Measurements from ENCODE around the gene CREB5.
"Not testable (repeated sequence)": the region's sequence is repeated elsewhere in the genome, so short reads cannot be mapped to it uniquely, and the experiment has no call there.

The CREB5 gene

DNA sequence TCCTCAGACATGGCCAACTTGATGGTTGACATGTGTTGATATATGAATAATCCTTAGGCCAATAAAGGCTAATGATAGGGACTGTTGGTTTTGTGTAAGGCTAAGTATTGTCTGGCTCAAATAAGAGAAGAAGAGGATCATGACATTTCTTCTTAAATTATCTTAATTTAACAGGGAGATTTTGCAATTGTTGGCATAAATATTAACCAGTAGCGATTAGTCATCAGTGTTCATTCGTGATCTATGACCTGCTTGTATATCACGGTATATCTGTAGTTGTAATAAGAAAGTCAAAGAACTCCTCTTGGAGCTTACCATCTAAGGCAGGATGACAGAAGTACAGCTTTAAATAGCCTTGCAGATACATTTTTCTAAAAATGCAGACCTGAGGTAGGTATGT is 196.4 kb downstream of the CREB5 start:
- Histone ChIP-seq H3K4me1 (ENCODE audit: control insufficient read depth, insufficient read depth, low read length) (no peaks in the 10 kb centered on the region), H3K4me3 (ENCODE audit: low read depth, low read length) (no peak overlapping the region), H3K9ac (ENCODE audit: low read depth, low read length) (no peak overlapping the region), H3K9me3 (ENCODE audit: control insufficient read depth, insufficient read depth, low read length) (no peaks in the 10 kb centered on the region), H3K27me3 (ENCODE audit: control insufficient read depth, insufficient read depth, low read length) (no peaks in the 10 kb centered on the region), H3K36me3 (ENCODE audit: control insufficient read depth, insufficient read depth, low read length) (no peaks in the 10 kb centered on the region)

DNA sequence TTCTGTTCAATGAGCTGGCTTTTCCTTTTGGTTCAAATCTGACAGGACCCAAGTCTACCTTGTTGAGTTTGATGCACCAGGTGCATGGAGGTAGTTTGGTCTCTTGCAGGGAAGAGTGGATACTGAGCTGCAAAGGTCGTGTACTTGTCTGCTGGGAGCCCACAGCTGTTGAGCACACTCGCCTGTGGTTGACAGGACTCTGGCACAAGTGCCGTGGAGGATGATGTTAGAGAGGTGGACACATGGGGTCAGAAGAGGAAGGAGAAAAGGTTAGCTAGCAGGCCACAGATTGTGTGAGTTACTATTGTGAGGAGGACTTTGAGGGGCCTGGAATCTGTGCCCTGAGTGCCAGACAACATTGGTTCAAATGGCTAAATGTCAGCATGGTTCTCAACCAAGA is 197.3 kb downstream of the CREB5 start:
- Histone ChIP-seq H3K27me3 (ENCODE audit: control insufficient read depth, insufficient read depth, low read length) (no peaks in the 10 kb centered on the region), H3K9ac (ENCODE audit: low read depth, low read length) (no peak overlapping the region)

GRCh38 chr7:28611399-28611897 is 199.1 kb downstream of the CREB5 start:
- not testable (repeated sequence) for H3K9me3 ChIP-seq (ENCODE audit: control insufficient read depth, insufficient read depth, low read length); H3K4me1 ChIP-seq (ENCODE audit: control insufficient read depth, insufficient read depth, low read length); H3K4me3 ChIP-seq (ENCODE audit: low read depth, low read length); H3K27me3 ChIP-seq (ENCODE audit: control insufficient read depth, insufficient read depth, low read length); H3K36me3 ChIP-seq (ENCODE audit: control insufficient read depth, insufficient read depth, low read length); H3K9ac ChIP-seq (ENCODE audit: low read depth, low read length)

More for the DNA sequence above, 197.3 kb downstream of the CREB5 start:
- Histone ChIP-seq H3K4me1 (ENCODE audit: control insufficient read depth, insufficient read depth, low read length) (no peaks in the 10 kb centered on the region), H3K36me3 (ENCODE audit: control insufficient read depth, insufficient read depth, low read length) (no peaks in the 10 kb centered on the region), H3K9me3 (ENCODE audit: control insufficient read depth, insufficient read depth, low read length) (no peaks in the 10 kb centered on the region), H3K4me3 (ENCODE audit: low read depth, low read length) (no peak overlapping the region)

- H3K9ac ChIP-seq (ENCODE audit: low read depth, low read length): no peak overlapping the region
- no peaks in the 10 kb centered on the region for H3K36me3 ChIP-seq (ENCODE audit: control insufficient read depth, insufficient read depth, low read length)
- no peaks in the 10 kb centered on the region for H3K9me3 ChIP-seq (ENCODE audit: control insufficient read depth, insufficient read depth, low read length)
- no peaks in the 10 kb centered on the region for H3K27me3 ChIP-seq (ENCODE audit: control insufficient read depth, insufficient read depth, low read length)
- H3K4me3 ChIP-seq (ENCODE audit: low read depth, low read length): no peak overlapping the region
- no peaks in the 10 kb centered on the region for H3K4me1 ChIP-seq (ENCODE audit: control insufficient read depth, insufficient read depth, low read length)
Measured at GRCh38 chr7:28613262-28613661, 200.9 kb downstream of the CREB5 start.

DNA sequence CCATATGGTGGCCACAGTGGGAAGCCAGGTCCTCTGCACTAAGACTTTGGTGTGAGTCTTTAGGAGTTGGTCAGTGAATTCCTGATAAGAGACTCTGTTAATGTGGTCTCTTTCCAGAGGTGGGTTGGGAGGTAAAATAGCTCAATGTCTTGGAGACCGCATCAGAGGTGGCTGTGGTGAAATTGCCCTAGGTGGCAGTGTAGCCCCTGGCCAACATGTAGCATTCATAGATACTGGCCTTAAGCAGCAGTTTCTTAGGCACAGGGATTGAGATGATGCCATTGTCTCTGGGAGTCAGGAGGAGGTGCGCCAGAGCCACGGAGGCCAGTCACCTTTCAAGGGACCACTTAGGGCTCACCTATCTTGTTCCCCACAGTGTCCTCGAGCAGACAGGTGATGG is 202.8 kb downstream of the CREB5 start:
- H3K9me3 ChIP-seq (ENCODE audit: control insufficient read depth, insufficient read depth, low read length): no peaks in the 10 kb centered on the region
- no peaks in the 10 kb centered on the region for H3K36me3 ChIP-seq (ENCODE audit: control insufficient read depth, insufficient read depth, low read length)
- no peaks in the 10 kb centered on the region for H3K27me3 ChIP-seq (ENCODE audit: control insufficient read depth, insufficient read depth, low read length)
- no peak overlapping the region for H3K4me3 ChIP-seq (ENCODE audit: low read depth, low read length)
- H3K9ac ChIP-seq (ENCODE audit: low read depth, low read length): no peak overlapping the region
- H3K4me1 ChIP-seq (ENCODE audit: control insufficient read depth, insufficient read depth, low read length): no peaks in the 10 kb centered on the region

GRCh38 chr7:28617308-28617880 is 205.1 kb downstream of the CREB5 start:
- Histone ChIP-seq H3K4me3 (ENCODE audit: low read depth, low read length) (no peak overlapping the region), H3K36me3 (ENCODE audit: control insufficient read depth, insufficient read depth, low read length) (no peaks in the 10 kb centered on the region), H3K9ac (ENCODE audit: low read depth, low read length) (no peak overlapping the region), H3K27me3 (ENCODE audit: control insufficient read depth, insufficient read depth, low read length) (no peaks in the 10 kb centered on the region), H3K4me1 (ENCODE audit: control insufficient read depth, insufficient read depth, low read length) (no peaks in the 10 kb centered on the region), H3K9me3 (ENCODE audit: control insufficient read depth, insufficient read depth, low read length) (no peaks in the 10 kb centered on the region)

DNA sequence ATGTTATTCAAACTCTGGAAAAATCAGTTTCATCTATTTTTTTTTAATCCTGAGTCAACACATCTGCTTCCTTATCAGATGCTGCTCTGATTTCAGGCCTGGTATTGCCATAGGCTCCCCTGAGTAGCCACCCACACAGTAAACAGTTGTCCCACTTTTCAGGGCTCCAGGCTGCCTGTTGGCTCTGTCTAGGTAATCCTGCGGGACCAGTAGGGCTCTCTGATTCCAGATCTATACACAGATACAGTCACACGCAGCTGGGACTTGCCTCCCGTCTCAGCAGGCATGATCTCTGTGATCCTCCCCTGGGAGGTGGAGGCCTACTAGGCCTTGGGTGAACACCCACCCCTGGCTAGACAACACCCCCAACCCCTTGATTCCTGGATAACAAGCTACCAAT is 206.1 kb downstream of the CREB5 start:
- Histone ChIP-seq H3K9ac (ENCODE audit: low read depth, low read length) (no peak overlapping the region), H3K4me1 (ENCODE audit: control insufficient read depth, insufficient read depth, low read length) (no peaks in the 10 kb centered on the region), H3K27me3 (ENCODE audit: control insufficient read depth, insufficient read depth, low read length) (no peaks in the 10 kb centered on the region), H3K4me3 (ENCODE audit: low read depth, low read length) (no peak overlapping the region), H3K36me3 (ENCODE audit: control insufficient read depth, insufficient read depth, low read length) (no peaks in the 10 kb centered on the region), H3K9me3 (ENCODE audit: control insufficient read depth, insufficient read depth, low read length) (no peaks in the 10 kb centered on the region)

- H3K9me3 ChIP-seq (ENCODE audit: control insufficient read depth, insufficient read depth, low read length): no peaks in the 10 kb centered on the region
- no peaks in the 10 kb centered on the region for H3K4me1 ChIP-seq (ENCODE audit: control insufficient read depth, insufficient read depth, low read length)
- no peak overlapping the region for H3K4me3 ChIP-seq (ENCODE audit: low read depth, low read length)
- H3K27me3 ChIP-seq (ENCODE audit: control insufficient read depth, insufficient read depth, low read length): no peaks in the 10 kb centered on the region
- no peaks in the 10 kb centered on the region for H3K36me3 ChIP-seq (ENCODE audit: control insufficient read depth, insufficient read depth, low read length)
- no peak overlapping the region for H3K9ac ChIP-seq (ENCODE audit: low read depth, low read length)
Measured at GRCh38 chr7:28619256-28619655, 206.9 kb downstream of the CREB5 start.

DNA sequence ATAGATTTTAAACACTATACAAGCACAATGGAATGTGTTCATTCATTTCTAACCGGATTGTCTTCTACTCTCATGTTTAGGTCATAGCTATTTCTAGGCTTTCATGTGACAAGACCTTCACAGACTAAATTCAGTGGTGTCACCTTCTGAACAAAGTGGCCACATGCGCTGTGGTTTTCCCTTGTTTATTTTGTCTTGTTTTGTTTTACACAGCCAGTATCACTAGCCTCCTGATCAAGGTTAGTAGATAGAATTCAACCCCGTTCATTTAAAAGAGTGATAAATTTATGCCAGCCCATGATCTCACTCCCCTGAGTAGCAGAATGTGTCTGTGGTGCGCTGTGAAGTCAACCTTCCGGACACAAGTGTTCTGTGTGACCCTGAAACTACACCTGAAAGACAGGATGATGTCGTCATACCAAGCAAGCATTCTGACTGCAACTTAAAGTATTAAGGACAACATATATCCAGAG is 209.1 kb downstream of the CREB5 start:
- peaks cover 2% of the 10 kb centered on the region for H3K4me1 ChIP-seq (ENCODE audit: control insufficient read depth, insufficient read depth, low read length)
- H3K27me3 ChIP-seq (ENCODE audit: control insufficient read depth, insufficient read depth, low read length): no peaks in the 10 kb centered on the region
- no peaks in the 10 kb centered on the region for H3K36me3 ChIP-seq (ENCODE audit: control insufficient read depth, insufficient read depth, low read length)
- no peaks in the 10 kb centered on the region for H3K9me3 ChIP-seq (ENCODE audit: control insufficient read depth, insufficient read depth, low read length)
- no peak overlapping the region for H3K9ac ChIP-seq (ENCODE audit: low read depth, low read length)
- H3K4me3 ChIP-seq (ENCODE audit: low read depth, low read length): no peak overlapping the region

- Histone ChIP-seq H3K36me3 (ENCODE audit: control insufficient read depth, insufficient read depth, low read length) (no peaks in the 10 kb centered on the region), H3K9me3 (ENCODE audit: control insufficient read depth, insufficient read depth, low read length) (no peaks in the 10 kb centered on the region), H3K9ac (ENCODE audit: low read depth, low read length) (no peak overlapping the region), H3K27me3 (ENCODE audit: control insufficient read depth, insufficient read depth, low read length) (no peaks in the 10 kb centered on the region), H3K4me1 (ENCODE audit: control insufficient read depth, insufficient read depth, low read length) (peaks cover 2% of the 10 kb centered on the region), H3K4me3 (ENCODE audit: low read depth, low read length) (no peak overlapping the region)
Measured at GRCh38 chr7:28623105-28623730, 210.9 kb downstream of the CREB5 start.

DNA sequence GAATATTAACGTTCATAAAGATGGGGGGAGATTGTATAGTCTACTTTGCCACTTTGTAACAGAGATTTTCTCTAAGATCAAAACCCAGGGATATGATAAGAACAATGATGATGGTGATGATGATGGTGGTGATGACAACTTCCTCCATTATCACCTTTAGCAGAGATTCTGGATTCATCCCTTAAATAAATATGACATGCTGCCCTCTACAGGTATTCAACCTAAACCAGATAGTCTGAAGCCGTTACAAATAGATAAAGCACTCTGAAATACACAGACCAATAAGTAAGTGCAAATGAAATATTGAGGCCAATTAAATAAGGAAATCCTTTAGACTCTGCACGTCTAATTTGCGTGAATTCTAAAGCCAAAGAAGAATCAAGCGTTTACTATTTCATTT is 211.5 kb downstream of the CREB5 start:
- H3K36me3 ChIP-seq (ENCODE audit: control insufficient read depth, insufficient read depth, low read length): no peaks in the 10 kb centered on the region
- no peak overlapping the region for H3K4me3 ChIP-seq (ENCODE audit: low read depth, low read length)
- no peak overlapping the region for H3K9ac ChIP-seq (ENCODE audit: low read depth, low read length)
- H3K9me3 ChIP-seq (ENCODE audit: control insufficient read depth, insufficient read depth, low read length): no peaks in the 10 kb centered on the region
- peaks cover 2% of the 10 kb centered on the region for H3K4me1 ChIP-seq (ENCODE audit: control insufficient read depth, insufficient read depth, low read length)
- H3K27me3 ChIP-seq (ENCODE audit: control insufficient read depth, insufficient read depth, low read length): no peaks in the 10 kb centered on the region

DNA sequence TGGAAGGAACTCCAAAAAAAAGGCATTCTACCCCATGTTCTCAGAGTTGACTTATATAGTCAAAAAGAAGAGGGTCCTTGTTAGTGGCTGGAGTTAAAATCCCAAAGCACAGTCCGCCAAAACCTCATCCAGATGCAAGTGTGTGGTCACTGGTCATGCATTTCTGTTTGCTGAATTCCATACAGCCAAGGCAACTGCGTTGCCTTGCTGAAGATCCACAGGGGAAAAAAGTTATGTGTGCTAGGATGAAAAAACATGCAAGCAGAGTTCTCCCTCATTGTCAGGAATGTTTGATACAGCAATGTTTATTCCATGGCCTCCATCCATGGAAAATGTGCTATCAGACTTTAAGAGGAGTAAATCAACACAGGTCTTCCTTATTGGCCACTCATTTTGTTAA is 213.1 kb downstream of the CREB5 start:
- Histone ChIP-seq H3K27me3 (ENCODE audit: control insufficient read depth, insufficient read depth, low read length) (no peaks in the 10 kb centered on the region), H3K4me3 (ENCODE audit: low read depth, low read length) (no peak overlapping the region), H3K4me1 (ENCODE audit: control insufficient read depth, insufficient read depth, low read length) (peaks cover 2% of the 10 kb centered on the region), H3K36me3 (ENCODE audit: control insufficient read depth, insufficient read depth, low read length) (no peaks in the 10 kb centered on the region), H3K9me3 (ENCODE audit: control insufficient read depth, insufficient read depth, low read length) (no peaks in the 10 kb centered on the region), H3K9ac (ENCODE audit: low read depth, low read length) (no peak overlapping the region)

All from iPS-15b (cell line).